HEK293T (cell line): ENCODE results near the gene MXRA5.
"Not testable (repeated sequence)": the region's sequence is repeated elsewhere in the genome, so short reads cannot be mapped to it uniquely, and the experiment has no call there.

ENCODE experiments used
- FOXA1 ChIP-seq: fragments of 450-650 bp; IDR thresholded peaks from 2 replicates; pipeline ENCODE4 v1.6.1; 2016; ENCODE audit warnings: mild to moderate bottlenecking
- SP1 ChIP-seq: fragments of 450-650 bp; IDR thresholded peaks from 2 replicates; pipeline ENCODE4 v1.6.1; 2017
- SUZ12 ChIP-seq: fragments of 450-650 bp; IDR thresholded peaks from 2 replicates; pipeline ENCODE4 v1.6.1; 2016; ENCODE audit warnings: mild to moderate bottlenecking

DNA sequence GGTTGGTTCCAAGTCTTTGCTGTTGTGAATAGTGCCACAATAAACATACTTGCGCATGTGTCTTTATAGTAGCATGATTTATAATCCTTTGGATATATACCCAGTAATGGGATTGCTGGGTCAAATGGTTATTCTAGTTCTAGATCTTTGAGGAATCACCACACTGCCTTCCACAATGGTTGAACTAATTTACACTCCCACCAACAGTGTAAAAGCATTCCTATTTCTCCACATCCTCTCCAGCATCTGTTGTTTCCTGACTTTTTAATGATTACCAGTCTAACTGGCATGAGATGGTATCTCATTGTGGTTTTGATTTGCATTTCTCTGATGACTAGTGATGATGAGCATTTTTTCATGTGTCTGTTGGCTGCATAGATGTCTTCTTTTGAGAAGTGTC lies 72.8 kb downstream of the MXRA5 start:
- not testable (repeated sequence) for TF ChIP-seq SUZ12, SP1, FOXA1
